RWPE1 (cell line): ENCODE data around the gene FAM241B.

ENCODE experiments used
- CTCF ChIA-PET: fragments of 350-600 bp; sonication (Branson Sonifier 250); formaldehyde crosslinking; extraction: SDS; loops from one replicate; lab custom pipeline; 2021; lab: Yijun Ruan, JAX
- POLR2A ChIA-PET: fragments of 400-600 bp; formaldehyde crosslinking; extraction: SDS; loops from one replicate; lab custom pipeline; 2020; ENCODE audit warnings: antibody characterized with exemption; ENCODE audit not compliant: low non-redundant PET; lab: Yijun Ruan, JAX
- DNase-seq: peaks from one replicate; pipeline ENCODE4 v3.0.0; 2012; ENCODE audit warnings: low spot score
- H3K27ac ChIP-seq: fragments of 450-650 bp; 2 replicates; pipeline ENCODE4 v1.5.1; 2017
- TF ChIP-seq, protein P1 (sequence below): fragments of 450-650 bp; conservative IDR thresholded peaks from 2 replicates; pipeline ENCODE4 v1.5.1; 2017; ENCODE audit warnings: low read depth, mild to moderate bottlenecking

The FAM241B gene

DNA sequence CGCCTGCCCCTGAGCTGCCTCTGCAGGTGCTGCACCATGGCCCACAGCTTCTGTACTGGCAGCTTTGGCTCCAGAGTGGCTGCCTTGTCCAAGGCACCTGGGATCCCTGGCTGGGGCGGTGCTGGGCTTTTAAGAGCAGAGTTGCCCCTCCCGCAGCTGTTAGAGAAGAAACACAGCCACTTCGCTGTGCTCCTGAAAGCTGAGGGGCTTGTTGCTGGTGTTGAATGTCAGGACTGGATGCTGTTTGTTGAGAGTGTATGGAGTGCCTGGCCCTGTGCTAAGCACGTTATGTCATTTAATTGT, 6.2 kb downstream of the FAM241B start:
- TF ChIP-seq, protein P1, sequence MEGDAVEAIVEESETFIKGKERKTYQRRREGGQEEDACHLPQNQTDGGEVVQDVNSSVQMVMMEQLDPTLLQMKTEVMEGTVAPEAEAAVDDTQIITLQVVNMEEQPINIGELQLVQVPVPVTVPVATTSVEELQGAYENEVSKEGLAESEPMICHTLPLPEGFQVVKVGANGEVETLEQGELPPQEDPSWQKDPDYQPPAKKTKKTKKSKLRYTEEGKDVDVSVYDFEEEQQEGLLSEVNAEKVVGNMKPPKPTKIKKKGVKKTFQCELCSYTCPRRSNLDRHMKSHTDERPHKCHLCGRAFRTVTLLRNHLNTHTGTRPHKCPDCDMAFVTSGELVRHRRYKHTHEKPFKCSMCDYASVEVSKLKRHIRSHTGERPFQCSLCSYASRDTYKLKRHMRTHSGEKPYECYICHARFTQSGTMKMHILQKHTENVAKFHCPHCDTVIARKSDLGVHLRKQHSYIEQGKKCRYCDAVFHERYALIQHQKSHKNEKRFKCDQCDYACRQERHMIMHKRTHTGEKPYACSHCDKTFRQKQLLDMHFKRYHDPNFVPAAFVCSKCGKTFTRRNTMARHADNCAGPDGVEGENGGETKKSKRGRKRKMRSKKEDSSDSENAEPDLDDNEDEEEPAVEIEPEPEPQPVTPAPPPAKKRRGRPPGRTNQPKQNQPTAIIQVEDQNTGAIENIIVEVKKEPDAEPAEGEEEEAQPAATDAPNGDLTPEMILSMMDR, result no peak
- ChIA-PET POLR2A (no interaction called here), CTCF (interaction anchor here (0.6 to 7.9 kb wide), 14 partner anchors 8 to 554 kb away, joined by 3 to 121 read pairs (median 4); no protein-coding TSS in a partner anchor)
- H3K27ac ChIP-seq, result no peak overlapping the region
- DNase-seq, result no peak

DNA sequence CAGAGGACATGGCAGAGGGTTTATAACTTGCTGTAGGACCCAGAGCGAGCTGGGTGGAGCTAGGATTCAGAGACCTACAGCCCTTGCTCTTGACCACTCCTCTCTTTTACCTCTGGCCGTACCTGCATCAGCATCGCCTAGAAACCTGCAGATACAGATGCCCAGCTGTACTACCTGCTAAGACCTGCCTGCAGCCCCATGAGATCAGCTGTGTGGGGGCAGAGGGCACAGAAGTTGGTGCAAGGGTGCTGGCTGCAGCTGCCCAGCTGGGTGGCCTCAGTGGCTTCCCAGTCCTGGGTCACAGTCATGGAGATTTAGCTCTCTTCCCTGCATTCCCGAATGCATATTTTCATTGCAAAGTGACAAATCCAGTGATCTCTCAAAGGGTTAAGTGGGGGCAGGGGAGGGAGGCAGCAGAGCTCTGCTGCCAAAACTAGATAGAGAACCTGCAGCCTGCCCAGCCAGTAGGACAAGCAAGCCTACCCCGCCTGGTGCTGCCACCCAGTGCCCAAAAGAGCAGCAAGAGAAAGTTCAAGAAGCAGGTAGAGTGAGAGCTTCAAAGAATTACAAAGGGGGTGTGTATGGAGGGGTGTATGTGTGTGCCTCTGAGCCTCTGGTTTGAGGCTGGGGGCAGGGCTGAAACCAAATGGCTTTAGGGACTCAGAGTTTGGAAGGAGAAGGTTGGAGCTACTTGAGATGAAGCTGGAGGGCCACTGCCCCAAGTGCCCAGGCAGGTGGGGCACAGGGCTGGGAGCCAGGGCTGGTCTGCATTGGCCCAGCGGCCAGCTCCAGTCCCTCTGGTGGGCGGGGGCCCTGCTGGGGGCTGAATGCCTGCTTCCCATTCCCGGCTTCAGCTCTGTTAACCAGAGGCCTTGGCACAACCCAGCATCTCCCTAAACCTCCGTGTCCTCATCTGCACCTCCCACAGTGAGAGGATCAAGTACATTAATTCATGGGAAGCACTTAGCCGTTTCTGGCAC, 6.9 kb downstream of the FAM241B start:
- CTCF ChIA-PET, result interaction anchor here (0.5 to 7.9 kb wide), 27 partner anchors 9 to 596 kb away, joined by 3 to 121 read pairs (median 4); no protein-coding TSS in a partner anchor
- peak; percentile 57 for DNase-seq
- POLR2A ChIA-PET, result no interaction called here
- no peak overlapping the region for H3K27ac ChIP-seq
- TF ChIP-seq, protein P1, result peak; percentile 34

DNA sequence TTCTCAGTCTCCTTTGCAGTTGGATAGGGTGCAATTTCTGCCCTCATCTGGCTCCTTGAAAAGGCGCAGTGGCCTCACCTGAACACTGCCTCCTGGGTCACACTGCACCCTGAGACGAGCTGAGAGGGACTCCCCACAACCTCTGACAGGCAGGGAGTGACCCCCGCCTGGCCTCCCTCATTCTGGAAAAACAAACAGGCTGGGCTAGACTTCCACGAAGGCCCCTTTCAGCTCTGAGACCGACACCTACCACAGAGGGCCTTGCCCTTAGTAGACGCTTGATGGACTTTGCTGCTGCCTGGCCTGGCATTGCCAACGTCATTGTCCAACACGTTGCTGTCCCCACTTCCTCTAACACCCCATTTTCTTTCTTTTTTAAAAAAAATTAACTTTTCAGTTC, 8.6 kb downstream of the FAM241B start:
- TF ChIP-seq, protein P1, result no peak
- no peak overlapping the region for H3K27ac ChIP-seq
- CTCF ChIA-PET, result interaction anchor here (0.6 to 7.9 kb wide), 7 partner anchors 14 to 274 kb away, joined by 3 to 121 read pairs (median 4); no protein-coding TSS in a partner anchor
- no peak for DNase-seq
- POLR2A ChIA-PET, result no interaction called here

- POLR2A ChIA-PET, result no interaction called here
- peak overlapping the region; percentile 82 for H3K27ac ChIP-seq
- TF ChIP-seq, protein P1, result peak; percentile 87
- DNase-seq, result peak; percentile 83
- CTCF ChIA-PET, result interaction anchor here (0.6 to 7.9 kb wide), 10 partner anchors 14 to 462 kb away, joined by 3 to 121 read pairs (median 4); no protein-coding TSS in a partner anchor
Measured at GRCh38 chr10:69639291-69640195, 9.5 kb downstream of the FAM241B start.

GRCh38 chr10:69640196-69640980, 10.3 kb downstream of the FAM241B start:
- CTCF ChIA-PET, result interaction anchor here (0.6 to 7.9 kb wide), 8 partner anchors 69 to 461 kb away, joined by 3 to 121 read pairs (median 4); no protein-coding TSS in a partner anchor
- H3K27ac ChIP-seq, result peak overlapping the region; percentile 82
- DNase-seq, result peak; percentile 65
- POLR2A ChIA-PET, result no interaction called here
- TF ChIP-seq, protein P1, result no peak
